Loucy (cell line): Measurements from ENCODE around the gene TBATA.

Experiments
- H2AFZ ChIP-seq: fragments of 200-600 bp; sonication (generic); 2 replicates; pipeline ENCODE4 v1.6.0; 2016; ENCODE audit warnings: antibody characterized with exemption, mild to moderate bottlenecking, low read length, moderate library complexity
- H3F3A ChIP-seq: fragments of 200-600 bp; 2 replicates; pipeline ENCODE4 v1.6.0; 2016; ENCODE audit warnings: antibody characterized with exemption, low read depth, mild to moderate bottlenecking
- H3K27me3 ChIP-seq: fragments of 200-600 bp; sonication (generic); 2 replicates; pipeline ENCODE4 v1.6.1; 2014; ENCODE audit warnings: low read length, mild to moderate bottlenecking; ENCODE audit not compliant: insufficient read depth, poor library complexity, severe bottlenecking
- H3K36me3 ChIP-seq: fragments of 200-600 bp; sonication (generic); 2 replicates; pipeline ENCODE4 v1.6.1; 2016; ENCODE audit warnings: low read length; ENCODE audit not compliant: insufficient read depth
- H3K4me1 ChIP-seq: fragments of 200-600 bp; sonication (generic); 2 replicates; pipeline ENCODE4 v1.5.1; 2014; ENCODE audit warnings: low read length, mild to moderate bottlenecking; ENCODE audit not compliant: insufficient read depth, poor library complexity, severe bottlenecking
- H3K4me2 ChIP-seq: fragments of 200-600 bp; sonication (generic); 2 replicates; pipeline ENCODE4 v1.6.0; 2014; ENCODE audit warnings: antibody characterized with exemption, low read length, low read depth, mild to moderate bottlenecking; ENCODE audit not compliant: poor library complexity, severe bottlenecking
- H3K4me3 ChIP-seq: fragments of 200-600 bp; sonication (generic); 2 replicates; pipeline ENCODE4 v1.5.1; 2014; ENCODE audit warnings: low read length, mild to moderate bottlenecking, mixed read lengths; ENCODE audit not compliant: poor library complexity, severe bottlenecking
- H3K79me2 ChIP-seq: fragments of 200-600 bp; sonication (generic); 2 replicates; pipeline ENCODE4 v1.6.1; 2014; ENCODE audit warnings: low read length; ENCODE audit not compliant: insufficient read depth
- H3K9ac ChIP-seq: fragments of 200-600 bp; sonication (generic); 2 replicates; pipeline ENCODE4 v1.6.0; 2014; ENCODE audit warnings: mild to moderate bottlenecking, low read depth, low read length, moderate library complexity; ENCODE audit not compliant: poor library complexity, severe bottlenecking
- H3K9me2 ChIP-seq: fragments of 200-600 bp; sonication (generic); replicated peaks from 2 replicates; pipeline ENCODE4 v1.6.1; 2016; ENCODE audit warnings: low read depth, low read length, mixed read lengths
- H3K9me3 ChIP-seq: fragments of 200-600 bp; sonication (generic); 2 replicates; pipeline ENCODE4 v1.6.1; 2014; ENCODE audit warnings: mild to moderate bottlenecking, antibody characterized with exemption, low read length, low read depth; ENCODE audit not compliant: insufficient read depth
- H4K20me1 ChIP-seq: fragments of 200-600 bp; sonication (generic); 2 replicates; pipeline ENCODE4 v1.6.0; 2014; ENCODE audit warnings: antibody characterized with exemption, low read length, mild to moderate bottlenecking; ENCODE audit not compliant: insufficient read depth, poor library complexity, severe bottlenecking
- CTCF ChIP-seq: fragments of 200-600 bp; sonication (generic); conservative IDR thresholded peaks from 2 replicates; pipeline ENCODE4 v1.5.1; 2014; ENCODE audit warnings: mild to moderate bottlenecking, antibody characterized with exemption, low read length
- EZH2phosphoT487 ChIP-seq: fragments of 200-600 bp; IDR thresholded peaks from 2 replicates; pipeline ENCODE4 v1.6.1; 2018; ENCODE audit warnings: antibody characterized with exemption, mild to moderate bottlenecking, moderate library complexity, borderline replicate concordance

The TBATA gene

GRCh38 chr10:70726909-70727495 lies 58.2 kb downstream of the TBATA start:
- Histone ChIP-seq H3F3A (no peaks in the 10 kb centered on the region), H3K9me3 (no peaks in the 10 kb centered on the region), H3K36me3 (no peaks in the 10 kb centered on the region), H4K20me1 (no peaks in the 10 kb centered on the region), H3K9ac (no peak overlapping the region), H2AFZ (no peak overlapping the region), H3K79me2 (no peaks in the 10 kb centered on the region), H3K4me3 (no peak overlapping the region), H3K27me3 (no peaks in the 10 kb centered on the region), H3K9me2 (no peaks in the 10 kb centered on the region), H3K4me1 (no peaks in the 10 kb centered on the region), H3K4me2 (no peak overlapping the region)
- TF ChIP-seq EZH2phosphoT487: no peak
- no peak for TF ChIP-seq CTCF

- Histone ChIP-seq H3K9ac (no peak overlapping the region), H3K9me2 (no peaks in the 10 kb centered on the region), H4K20me1 (no peaks in the 10 kb centered on the region), H3K9me3 (no peaks in the 10 kb centered on the region), H3K4me1 (no peaks in the 10 kb centered on the region), H3K79me2 (no peaks in the 10 kb centered on the region), H3K36me3 (no peaks in the 10 kb centered on the region), H3K4me2 (no peak overlapping the region), H3K27me3 (no peaks in the 10 kb centered on the region), H3F3A (no peaks in the 10 kb centered on the region), H3K4me3 (no peak overlapping the region), H2AFZ (no peak overlapping the region)
- TF ChIP-seq CTCF (no peak), EZH2phosphoT487 (no peak)
Observed at GRCh38 chr10:70723771-70724170, 61.4 kb downstream of the TBATA start.

GRCh38 chr10:70722820-70723424 lies 62.3 kb downstream of the TBATA start:
- TF ChIP-seq EZH2phosphoT487 (no peak), CTCF (no peak)
- Histone ChIP-seq H3K27me3 (no peaks in the 10 kb centered on the region), H3K9me3 (no peaks in the 10 kb centered on the region), H3K9ac (no peak overlapping the region), H3K4me1 (no peaks in the 10 kb centered on the region), H3K4me2 (no peak overlapping the region), H3F3A (no peaks in the 10 kb centered on the region), H2AFZ (no peak overlapping the region), H3K9me2 (no peaks in the 10 kb centered on the region), H3K79me2 (no peaks in the 10 kb centered on the region), H4K20me1 (no peaks in the 10 kb centered on the region), H3K4me3 (no peak overlapping the region), H3K36me3 (no peaks in the 10 kb centered on the region)
